OCI-LY7 (cell line): ENCODE data around the gene NBEAL2.

ENCODE experiments used
- CTCF ChIP-seq: fragments of 200-600 bp; sonication (generic); conservative IDR thresholded peaks from 2 replicates; pipeline ENCODE4 v1.5.1; 2014; ENCODE audit warnings: mild to moderate bottlenecking, antibody characterized with exemption, low read length, moderate library complexity, mixed read lengths
- EZH2phosphoT487 ChIP-seq: fragments of 200-600 bp; sonication (generic); IDR thresholded peaks from 2 replicates; pipeline ENCODE4 v1.6.1; 2018; ENCODE audit warnings: low read depth, borderline replicate concordance, mild to moderate bottlenecking, mixed run types, antibody characterized with exemption, low read length, moderate library complexity, mixed read lengths

- TF ChIP-seq CTCF (no peak), EZH2phosphoT487 (no peak)
Measured at GRCh38 chr3:46950177-46950576, 29.3 kb upstream of the NBEAL2 start.
